Heart left ventricle (tissue), 13 donors: Measurements from ENCODE around the gene KRTAP3-1.

Experiments used
- POLR2A ChIP-seq, 2 donors: fragments of 450-650 bp; IDR thresholded peaks; one replicate each; pipeline ENCODE4 v1.6.1; 2017; ENCODE audit warnings: antibody characterized with exemption in 2 of 2, mild to moderate bottlenecking in 2 of 2, moderate library complexity in 2 of 2
- TF ChIP-seq, protein P1 (sequence below), 12 donors: fragments of 200-600 bp; sonication (generic) in 4 of 12; IDR thresholded peaks; one replicate each; pipeline versions ENCODE4 v1.5.0 to v1.8.0; 2018 to 2022; ENCODE audit warnings: antibody characterized with exemption in 12 of 12, mild to moderate bottlenecking in 5 of 12
- donor health status: ischemic (EF 13 %, LVEDD 7.1; RV severe dilation, severe dysfunction).
- donor health status: DM: no; HTN: yes; CAD: no.
- donor health status: DM: no; HTN: no; CAD: no.
- donor health status: ischemic (EF 25% LVEDD 6.9; RV normal size, moderate dysfunction).
- donor health status: ischemic (EF 25% LVEDD 5.7; RV mildly dilated, moderate dysfunction).
- donor health status: ischemic (EF 35%, LVEDD 5.7; RV mildly dilated, moderate dysfunction).
- donor health status: nonischemic (EF 11% LVEDD 7.7; RV severe dilation, severe dysfunction).
- donor health status: DM: yes; HTN: yes; CAD: no.
- donor health status: PGD.
- donor health status: ischemic (EF 29% LVEDD 5.4; RV normal size, mild dysfunction).
- donor health status: nonischemic (EF 23%, LVEDD 6.1; RV moderate dilation, normal function).

DNA sequence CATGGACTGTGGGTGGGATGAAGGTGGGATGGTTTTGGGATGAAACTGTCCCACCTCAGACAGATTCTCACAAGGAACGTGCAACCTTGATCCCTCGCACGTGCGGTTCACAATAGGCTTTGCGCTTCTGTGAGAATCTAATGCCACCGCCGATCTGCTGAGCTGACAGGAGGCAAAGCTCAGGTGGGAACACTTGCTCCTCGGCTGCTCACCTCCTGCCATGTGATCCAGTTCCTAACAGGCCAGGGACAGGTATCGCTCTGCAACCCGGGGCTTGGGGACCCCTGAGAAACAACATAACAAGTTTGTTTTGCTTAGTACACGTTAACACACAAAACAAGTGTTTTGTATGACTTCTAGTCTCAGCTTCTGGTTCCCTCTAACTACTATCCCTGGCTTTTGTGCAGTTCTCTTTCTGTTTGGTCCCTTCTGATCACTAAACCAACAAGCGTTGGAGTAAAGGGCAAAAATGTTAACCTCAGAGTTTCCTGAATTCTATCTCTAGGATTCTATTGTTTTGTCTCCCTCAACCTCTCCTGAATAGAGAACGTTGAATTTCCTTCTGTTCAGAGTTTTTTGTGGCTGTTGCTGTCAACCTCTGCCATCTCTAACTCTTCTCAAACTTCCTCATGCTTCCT, 7.8 kb upstream of the KRTAP3-1 start:
- TF ChIP-seq POLR2A (IDR thresholded peaks at IDR 0.05): no peak
- TF ChIP-seq, protein P1, sequence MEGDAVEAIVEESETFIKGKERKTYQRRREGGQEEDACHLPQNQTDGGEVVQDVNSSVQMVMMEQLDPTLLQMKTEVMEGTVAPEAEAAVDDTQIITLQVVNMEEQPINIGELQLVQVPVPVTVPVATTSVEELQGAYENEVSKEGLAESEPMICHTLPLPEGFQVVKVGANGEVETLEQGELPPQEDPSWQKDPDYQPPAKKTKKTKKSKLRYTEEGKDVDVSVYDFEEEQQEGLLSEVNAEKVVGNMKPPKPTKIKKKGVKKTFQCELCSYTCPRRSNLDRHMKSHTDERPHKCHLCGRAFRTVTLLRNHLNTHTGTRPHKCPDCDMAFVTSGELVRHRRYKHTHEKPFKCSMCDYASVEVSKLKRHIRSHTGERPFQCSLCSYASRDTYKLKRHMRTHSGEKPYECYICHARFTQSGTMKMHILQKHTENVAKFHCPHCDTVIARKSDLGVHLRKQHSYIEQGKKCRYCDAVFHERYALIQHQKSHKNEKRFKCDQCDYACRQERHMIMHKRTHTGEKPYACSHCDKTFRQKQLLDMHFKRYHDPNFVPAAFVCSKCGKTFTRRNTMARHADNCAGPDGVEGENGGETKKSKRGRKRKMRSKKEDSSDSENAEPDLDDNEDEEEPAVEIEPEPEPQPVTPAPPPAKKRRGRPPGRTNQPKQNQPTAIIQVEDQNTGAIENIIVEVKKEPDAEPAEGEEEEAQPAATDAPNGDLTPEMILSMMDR (IDR thresholded peaks at IDR 0.05): no peak
